Measurements from ENCODE around the gene BCL2L13. TPM values are rescaled to one million over a fixed set of nuclear protein-coding genes. Genes with fewer than 3 reads are reported as not detected.

Gene BCL2L13
- total RNA-seq, 1 experiment from 2014 or later, result 41.4 TPM

GRCh38 chr22:17777005-17777716 lies 138.6 kb downstream of the BCL2L13 start:
- no peak for DNase-seq (ENCODE audit: low read depth)

- DNase-seq (ENCODE audit: low read depth), result no peak
These were observed 139.1 kb downstream of the BCL2L13 start for GRCh38 chr22:17777717-17778044.

GRCh38 chr22:17778412-17778976 lies 139.9 kb downstream of the BCL2L13 start:
- DNase-seq (ENCODE audit: low read depth), result no peak

- no peak for DNase-seq (ENCODE audit: low read depth)
These were observed 140.9 kb downstream of the BCL2L13 start for GRCh38 chr22:17779286-17780115.

GRCh38 chr22:17780116-17780740 lies 141.7 kb downstream of the BCL2L13 start:
- DNase-seq (ENCODE audit: low read depth), result no peak

Small RNAs within 50 kb of the gene (small RNA-seq; reads per million reads assigned to genes)
- gene MIR3198-1, result not detected

Other genes with a start within 250 kb of the BCL2L13 start
- 0.16 TPM in 1 of 2 replicates, not detected in the other for gene SLC25A18, start 75.3 kb upstream of the BCL2L13 start, total RNA-seq (2014; rRNA removed; shearing (Covaris generic))
- gene ATP6V1E1, start 10.0 kb upstream of the BCL2L13 start, total RNA-seq (2014; rRNA removed; shearing (Covaris generic)), result 139 and 142 TPM in 2 replicates
- gene BID, start 135.7 kb downstream of the BCL2L13 start, total RNA-seq (2014; rRNA removed; shearing (Covaris generic)), result 178 and 258 TPM in 2 replicates